ENCODE results near the gene ZMYM2. TPM values are rescaled to one million over a fixed set of nuclear protein-coding genes. Genes with fewer than 3 reads are reported as not detected.

ZMYM2 gene
- total RNA-seq, 1 donor from 2014 or later: 303 TPM

GRCh38 chr13:20002787-20003186 lies 44.3 kb downstream of the ZMYM2 start:
- Histone ChIP-seq H3F3A (ENCODE audit: low read depth) (peaks cover 24% of the 10 kb centered on the region), H3K79me2 (ENCODE audit: low read depth) (peaks cover 94% of the 10 kb centered on the region), H3K4me1 (peaks cover 5% of the 10 kb centered on the region), H4K20me1 (ENCODE audit: low read depth) (peaks cover 64% of the 10 kb centered on the region), H2AFZ (replicated peaks) (no peak overlapping the region), H3K9ac (no peak overlapping the region), H3K4me3 (no peak overlapping the region), H3K9me3 (ENCODE audit: low read depth) (no peaks in the 10 kb centered on the region), H3K36me3 (peaks cover 52% of the 10 kb centered on the region), H3K4me2 (no peak overlapping the region), H3K27me3 (no peaks in the 10 kb centered on the region), H3K27ac (no peak overlapping the region)
- Mint-ChIP-seq H3K27ac (no peak overlapping the region), H3K27me3 (ENCODE audit: insufficient read depth, low read depth) (no peaks in the 10 kb centered on the region), H3K4me1 (no peaks in the 10 kb centered on the region), H3K4me3 (no peak overlapping the region), H3K9me3 (no peaks in the 10 kb centered on the region), H3K36me3 (peaks cover 31% of the 10 kb centered on the region)
- no peak for TF ChIP-seq EZH2 (IDR thresholded peaks at IDR 0.05)
- TF ChIP-seq, protein P1, sequence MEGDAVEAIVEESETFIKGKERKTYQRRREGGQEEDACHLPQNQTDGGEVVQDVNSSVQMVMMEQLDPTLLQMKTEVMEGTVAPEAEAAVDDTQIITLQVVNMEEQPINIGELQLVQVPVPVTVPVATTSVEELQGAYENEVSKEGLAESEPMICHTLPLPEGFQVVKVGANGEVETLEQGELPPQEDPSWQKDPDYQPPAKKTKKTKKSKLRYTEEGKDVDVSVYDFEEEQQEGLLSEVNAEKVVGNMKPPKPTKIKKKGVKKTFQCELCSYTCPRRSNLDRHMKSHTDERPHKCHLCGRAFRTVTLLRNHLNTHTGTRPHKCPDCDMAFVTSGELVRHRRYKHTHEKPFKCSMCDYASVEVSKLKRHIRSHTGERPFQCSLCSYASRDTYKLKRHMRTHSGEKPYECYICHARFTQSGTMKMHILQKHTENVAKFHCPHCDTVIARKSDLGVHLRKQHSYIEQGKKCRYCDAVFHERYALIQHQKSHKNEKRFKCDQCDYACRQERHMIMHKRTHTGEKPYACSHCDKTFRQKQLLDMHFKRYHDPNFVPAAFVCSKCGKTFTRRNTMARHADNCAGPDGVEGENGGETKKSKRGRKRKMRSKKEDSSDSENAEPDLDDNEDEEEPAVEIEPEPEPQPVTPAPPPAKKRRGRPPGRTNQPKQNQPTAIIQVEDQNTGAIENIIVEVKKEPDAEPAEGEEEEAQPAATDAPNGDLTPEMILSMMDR (IDR thresholded peaks at IDR 0.05): no peak
- TF ChIP-seq EZH2phosphoT487 (IDR thresholded peaks at IDR 0.05): no peak
- no peak for DNase-seq (ENCODE audit: low spot score)

DNA sequence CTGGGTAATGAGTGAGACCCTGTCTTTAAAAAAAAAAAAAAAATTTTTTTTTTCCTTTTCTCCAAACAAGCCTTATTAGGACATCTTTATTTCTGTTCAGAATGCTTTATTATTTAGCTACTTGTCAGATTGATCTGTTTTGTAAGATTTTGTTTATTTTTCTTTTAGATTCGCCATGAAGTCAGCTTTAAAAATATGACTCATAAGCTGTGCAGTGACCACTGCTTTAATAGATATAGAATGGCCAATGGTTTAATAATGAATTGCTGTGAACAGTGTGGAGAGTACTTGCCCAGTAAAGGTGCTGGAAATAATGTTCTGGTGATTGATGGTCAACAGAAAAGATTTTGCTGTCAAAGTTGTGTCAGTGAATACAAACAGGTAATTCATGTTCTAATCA lies 47.7 kb downstream of the ZMYM2 start:
- H3K27ac Mint-ChIP-seq: no peak overlapping the region
- H3K27me3 Mint-ChIP-seq (ENCODE audit: insufficient read depth, low read depth): peaks cover 3% of the 10 kb centered on the region
- H3K4me1 Mint-ChIP-seq: no peaks in the 10 kb centered on the region
- Histone ChIP-seq H3F3A (ENCODE audit: low read depth) (peaks cover 30% of the 10 kb centered on the region), H3K27me3 (no peaks in the 10 kb centered on the region), H3K27ac (no peak overlapping the region), H3K36me3 (peaks cover 70% of the 10 kb centered on the region), H3K9me3 (ENCODE audit: low read depth) (no peaks in the 10 kb centered on the region), H3K79me2 (ENCODE audit: low read depth) (peaks cover 94% of the 10 kb centered on the region), H3K4me2 (no peak overlapping the region), H3K9ac (no peak overlapping the region), H4K20me1 (ENCODE audit: low read depth) (peaks cover 35% of the 10 kb centered on the region), H3K4me1 (no peaks in the 10 kb centered on the region), H3K4me3 (no peak overlapping the region), H2AFZ (replicated peaks) (no peak overlapping the region)
- H3K4me3 Mint-ChIP-seq: no peak overlapping the region
- H3K36me3 Mint-ChIP-seq: peaks cover 47% of the 10 kb centered on the region
- TF ChIP-seq EZH2phosphoT487 (IDR thresholded peaks at IDR 0.05): no peak
- TF ChIP-seq, protein P1 (IDR thresholded peaks at IDR 0.05): no peak
- TF ChIP-seq EZH2 (IDR thresholded peaks at IDR 0.05): no peak
- no peak for DNase-seq (ENCODE audit: low spot score)
- peaks cover 4% of the 10 kb centered on the region for H3K9me3 Mint-ChIP-seq

DNA sequence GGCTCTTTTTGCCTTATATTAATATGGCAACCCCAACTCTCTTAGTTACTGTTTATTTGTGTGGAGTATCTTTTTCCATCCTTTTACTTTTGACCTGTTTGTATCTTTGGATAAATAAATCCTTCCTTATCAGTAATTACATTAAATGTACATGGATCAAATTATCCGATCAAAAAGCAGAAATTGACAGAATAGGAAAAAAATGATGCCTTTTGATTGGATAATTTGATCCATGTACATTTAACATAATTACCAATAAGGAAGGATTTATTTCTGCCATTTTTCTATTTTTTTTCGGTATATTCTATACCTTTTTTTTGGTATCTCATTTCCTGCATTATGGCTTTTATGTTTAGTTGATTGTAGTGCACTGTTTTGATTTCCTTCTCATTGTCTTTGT lies 57.2 kb downstream of the ZMYM2 start:
- H3F3A ChIP-seq (ENCODE audit: low read depth): peaks cover 24% of the 10 kb centered on the region
- H3K4me3 ChIP-seq: no peak overlapping the region
- no peak overlapping the region for H2AFZ ChIP-seq (replicated peaks)
- Mint-ChIP-seq H3K27ac (no peak overlapping the region), H3K27me3 (ENCODE audit: insufficient read depth, low read depth) (peaks cover 2% of the 10 kb centered on the region), H3K9me3 (peaks cover 48% of the 10 kb centered on the region), H3K4me1 (no peaks in the 10 kb centered on the region), H3K36me3 (peaks cover 69% of the 10 kb centered on the region), H3K4me3 (no peak overlapping the region)
- no peak overlapping the region for H3K4me2 ChIP-seq
- TF ChIP-seq EZH2 (IDR thresholded peaks at IDR 0.05): no peak
- TF ChIP-seq, protein P1 (IDR thresholded peaks at IDR 0.05): no peak
- no peak for TF ChIP-seq EZH2phosphoT487 (IDR thresholded peaks at IDR 0.05)
- peaks cover 14% of the 10 kb centered on the region for H3K9me3 ChIP-seq (ENCODE audit: low read depth)
- peaks cover 54% of the 10 kb centered on the region for H3K36me3 ChIP-seq
- peaks cover 5% of the 10 kb centered on the region for H3K4me1 ChIP-seq
- no peak overlapping the region for H3K27ac ChIP-seq
- peaks cover 41% of the 10 kb centered on the region for H4K20me1 ChIP-seq (ENCODE audit: low read depth)
- DNase-seq (ENCODE audit: low spot score): no peak
- H3K27me3 ChIP-seq: no peaks in the 10 kb centered on the region
- peaks cover 95% of the 10 kb centered on the region for H3K79me2 ChIP-seq (ENCODE audit: low read depth)
- H3K9ac ChIP-seq: no peak overlapping the region
